ENCODE data around the gene ANKRD33B. TPM values are rescaled to one million over a fixed set of nuclear protein-coding genes. Genes with fewer than 3 reads are reported as not detected.

ANKRD33B gene
- total RNA-seq, 1 donor from 2014 or later = 13.3 TPM

DNA sequence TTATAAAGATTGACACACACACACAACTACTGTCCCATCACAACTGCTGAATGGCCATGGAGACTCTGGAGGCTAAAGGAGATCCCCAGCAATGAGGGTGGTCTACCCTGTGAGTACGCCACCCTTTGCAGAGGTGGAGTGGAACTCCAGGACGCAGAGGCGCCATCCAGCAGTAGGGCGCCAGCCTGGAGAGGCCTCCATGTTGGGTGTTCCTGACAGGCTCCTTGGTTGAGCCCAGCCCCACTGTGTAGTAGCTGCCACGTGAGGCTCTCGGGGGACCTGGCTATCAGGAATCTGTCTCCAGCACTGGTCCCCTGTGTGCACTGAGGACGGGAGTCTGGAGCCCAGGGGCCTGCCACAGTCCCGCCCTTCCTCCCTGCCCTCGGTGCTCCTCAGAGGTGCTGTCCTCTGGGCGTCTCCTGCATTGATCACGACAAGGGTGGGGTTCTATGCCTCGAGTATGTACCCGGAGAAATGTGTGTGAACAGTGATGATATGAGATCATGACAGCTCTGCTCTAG is 124.8 kb downstream of the ANKRD33B start:
- intact Hi-C loops (cut with micrococcal nuclease) = loop anchor here (1.0 to 2.0 kb wide), 3 partner anchors 54 to 404 kb away; no protein-coding TSS in a partner anchor

DNA sequence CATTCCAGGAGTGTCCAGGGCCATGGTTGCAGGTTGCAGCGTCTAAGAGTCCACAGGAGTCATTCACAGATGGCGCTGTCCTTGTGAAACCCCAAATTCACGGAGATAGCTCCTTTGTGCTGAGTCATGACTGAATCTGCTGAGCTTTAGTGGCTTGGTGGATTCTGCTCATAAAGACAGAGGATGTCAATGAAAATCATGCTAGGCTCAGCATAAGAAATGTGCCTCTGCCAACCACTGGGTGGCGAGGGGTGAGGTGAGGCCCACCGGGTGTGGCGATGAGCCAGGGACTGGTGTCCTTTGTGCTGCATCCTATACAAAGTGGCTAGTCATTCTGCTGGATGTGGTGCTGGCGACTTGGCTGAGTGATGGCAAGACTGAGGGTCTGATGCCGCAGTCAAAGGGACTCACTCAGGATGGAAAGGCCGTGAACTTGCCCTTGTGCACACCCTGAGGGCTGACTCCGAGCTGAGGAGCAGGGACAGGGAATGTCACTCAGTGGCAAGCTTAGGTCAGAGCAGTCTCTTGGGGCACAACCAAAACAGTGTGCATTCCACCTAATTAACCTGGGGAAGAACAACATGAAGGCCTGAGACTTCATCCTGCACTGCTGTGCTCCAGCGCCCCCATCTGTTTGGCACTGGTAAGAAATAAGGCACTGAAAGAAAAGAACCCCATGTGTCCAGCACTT is 125.7 kb downstream of the ANKRD33B start:
- intact Hi-C loops (cut with micrococcal nuclease) = loop anchor here (1.0 to 2.0 kb wide), 3 partner anchors 55 to 405 kb away; no protein-coding TSS in a partner anchor

GRCh38 chr5:10690460-10691440 is 126.9 kb downstream of the ANKRD33B start:
- intact Hi-C loops (cut with micrococcal nuclease) = no loop called here

GRCh38 chr5:10691826-10692785 is 128.2 kb downstream of the ANKRD33B start:
- intact Hi-C loops (cut with micrococcal nuclease) = no loop called here

- intact Hi-C loops (cut with micrococcal nuclease) = no loop called here
Observed at GRCh38 chr5:10695055-10695649, 131.3 kb downstream of the ANKRD33B start.

DNA sequence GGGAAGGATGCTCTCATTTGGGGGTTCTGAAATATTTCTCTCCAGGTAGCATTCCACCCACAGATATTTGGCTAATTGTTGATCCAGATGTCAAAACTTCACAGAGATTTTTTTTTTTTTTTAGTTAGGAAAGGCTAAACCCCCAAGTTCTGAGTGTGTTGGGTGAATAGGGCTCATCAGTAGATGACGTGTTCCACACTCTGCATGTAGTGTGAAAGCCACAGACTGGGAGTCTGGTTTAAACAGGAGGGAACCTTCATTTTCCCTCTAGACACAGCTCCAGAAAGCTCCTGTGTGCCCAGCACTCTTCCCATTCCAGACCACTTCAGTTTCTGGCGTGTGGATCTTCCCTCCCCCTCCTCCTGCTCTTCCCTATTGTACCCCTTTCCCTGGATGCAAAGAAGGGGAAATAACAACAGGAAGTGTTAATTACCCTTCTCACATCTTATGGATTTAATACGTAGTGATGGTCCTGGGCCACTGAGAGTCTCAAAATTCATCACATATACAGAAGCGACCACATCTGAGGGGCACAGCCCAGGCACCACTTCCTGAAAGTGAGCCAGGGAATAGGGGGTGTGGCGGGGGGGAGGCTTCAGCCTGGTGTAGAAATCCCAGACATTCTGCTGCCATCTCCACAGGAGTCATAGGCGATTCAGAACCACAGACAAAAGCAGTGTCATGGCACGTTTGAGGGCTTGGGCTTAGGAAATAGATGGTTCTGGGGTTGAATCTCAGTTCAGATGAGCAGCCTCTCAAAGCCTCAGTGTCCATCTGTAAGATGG is 132.1 kb downstream of the ANKRD33B start:
- intact Hi-C loops (cut with micrococcal nuclease) = no loop called here

DNA sequence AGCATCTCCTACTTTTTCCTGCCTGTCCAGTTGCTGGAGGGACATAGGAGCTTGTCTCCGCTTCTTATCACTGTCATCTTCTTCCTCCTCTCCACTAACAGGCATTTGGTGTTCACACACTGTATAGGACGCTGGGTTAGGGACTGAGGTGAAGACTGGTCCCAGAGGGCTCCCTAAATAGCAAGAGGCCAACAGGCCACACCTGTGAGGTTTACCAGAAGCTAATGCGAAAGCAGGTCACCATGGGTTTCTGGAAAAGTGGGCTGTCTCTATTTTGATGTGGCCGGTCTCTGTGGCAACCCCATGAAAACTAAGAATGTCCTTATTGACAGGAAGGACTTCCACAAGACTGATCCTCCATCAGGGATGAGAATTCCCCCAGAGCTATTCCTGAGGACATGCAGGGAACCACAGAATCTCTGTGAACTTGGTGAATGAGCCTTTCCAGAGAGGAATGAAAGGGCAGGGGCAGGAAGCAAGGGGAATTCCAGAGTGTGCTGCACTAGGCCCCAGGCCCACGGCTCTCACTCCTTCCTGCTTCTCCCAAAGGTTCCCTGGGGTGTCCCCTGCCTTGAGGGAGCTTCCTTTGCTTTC is 135.5 kb downstream of the ANKRD33B start:
- intact Hi-C loops (cut with micrococcal nuclease) = no loop called here

DNA sequence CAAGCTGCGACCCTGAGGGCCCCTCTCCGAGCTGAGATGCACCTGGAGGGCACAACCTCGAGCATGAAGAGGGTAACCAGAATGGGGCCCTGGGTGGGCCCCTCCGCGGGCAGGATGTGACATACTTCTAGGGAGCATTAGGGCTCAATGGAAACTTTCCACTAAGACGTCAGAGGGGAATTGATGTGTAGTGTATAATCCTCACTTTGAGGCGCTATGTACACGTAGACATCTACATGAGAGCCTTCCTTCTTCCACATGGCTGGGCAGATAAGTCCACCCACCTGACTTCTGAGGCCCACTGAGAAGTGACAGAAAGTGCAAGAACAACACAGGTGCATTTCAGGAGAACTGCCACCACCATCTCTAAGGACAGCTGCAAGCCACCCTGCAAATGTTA is 136.1 kb downstream of the ANKRD33B start:
- intact Hi-C loops (cut with micrococcal nuclease) = no loop called here

DNA sequence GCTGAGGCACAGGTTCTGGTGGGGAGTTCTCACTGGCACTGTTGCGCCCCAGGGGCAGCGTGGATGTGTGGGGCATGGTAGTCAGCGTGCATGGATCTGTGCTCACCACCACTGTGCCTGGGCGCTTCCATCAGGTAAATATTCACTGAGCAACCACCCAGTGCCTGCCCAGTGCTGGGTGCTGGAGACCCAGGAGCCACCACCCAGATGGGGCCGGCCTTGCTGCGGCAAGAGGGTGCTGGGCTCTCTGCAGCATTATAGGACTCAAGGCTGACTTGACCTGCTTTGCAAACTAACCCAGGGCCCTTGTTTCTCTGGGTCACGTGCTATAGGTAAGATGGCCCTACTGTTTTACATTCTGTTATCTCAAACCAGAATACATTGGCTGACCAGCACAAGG is 136.6 kb downstream of the ANKRD33B start:
- intact Hi-C loops (cut with micrococcal nuclease) = no loop called here

- intact Hi-C loops (cut with micrococcal nuclease) = loop anchor here (1.0 kb wide), 1 partner anchor 59 kb away; no protein-coding TSS in a partner anchor
Observed at GRCh38 chr5:10701567-10702039, 137.7 kb downstream of the ANKRD33B start.

GRCh38 chr5:10702040-10702629 is 138.3 kb downstream of the ANKRD33B start:
- intact Hi-C loops (cut with micrococcal nuclease) = no loop called here

GRCh38 chr5:10702911-10703491 is 139.1 kb downstream of the ANKRD33B start:
- intact Hi-C loops (cut with micrococcal nuclease) = no loop called here

DNA sequence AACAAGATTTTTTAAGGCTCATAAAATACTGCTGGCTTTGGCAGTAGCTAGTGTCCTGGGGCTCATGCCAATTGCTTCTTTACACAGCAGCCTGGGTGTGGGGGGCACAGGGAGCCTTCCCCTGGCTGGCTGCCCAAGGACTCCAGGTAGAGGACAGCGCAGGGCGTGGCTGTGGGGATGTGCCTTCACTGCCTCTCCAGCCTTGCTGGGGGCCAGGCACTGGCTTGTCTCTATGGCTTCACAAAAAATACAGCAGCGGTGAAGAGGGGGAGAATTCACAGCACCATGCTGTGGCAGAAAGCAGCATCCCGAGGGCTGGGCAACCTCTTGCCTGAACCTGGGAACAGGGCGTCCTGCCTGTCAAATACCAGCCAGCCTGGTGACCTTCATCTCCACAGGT is 139.8 kb downstream of the ANKRD33B start:
- intact Hi-C loops (cut with micrococcal nuclease) = no loop called here

- intact Hi-C loops (cut with micrococcal nuclease) = no loop called here
Observed at GRCh38 chr5:10704949-10705621, 141.2 kb downstream of the ANKRD33B start.

GRCh38 chr5:10705747-10706146 is 141.9 kb downstream of the ANKRD33B start:
- intact Hi-C loops (cut with micrococcal nuclease) = no loop called here

DNA sequence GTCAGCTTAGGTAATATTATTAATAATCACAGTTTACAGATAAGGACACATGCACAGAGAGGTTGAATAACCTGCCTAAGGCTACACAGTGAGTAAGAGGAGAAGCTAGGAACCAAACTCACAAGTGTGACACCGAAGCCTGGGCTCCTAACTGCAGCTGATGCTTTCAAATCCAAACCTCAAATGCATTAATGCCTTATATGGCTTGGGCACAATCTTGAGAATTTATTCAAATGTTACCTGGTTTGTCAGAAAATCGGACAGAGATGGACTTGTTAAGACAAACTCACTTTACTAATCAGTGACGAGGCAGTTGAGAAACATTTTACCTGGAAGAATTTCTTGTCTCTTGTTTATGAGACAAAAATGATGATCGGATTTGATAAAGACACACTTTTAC is 142.5 kb downstream of the ANKRD33B start:
- intact Hi-C loops (cut with micrococcal nuclease) = no loop called here
